Transverse colon (tissue), 4 donors: ENCODE measurements around the gene FAM89B.
A peak's percentile ranks its signal among the peaks of the same experiment; 100 is the strongest.

ENCODE experiments used
- POLR2AphosphoS5 ChIP-seq, 3 donors: sonication (generic); formaldehyde crosslinking; IDR thresholded peaks; one replicate each; pipeline ENCODE4 v1.6.1; 2016; ENCODE audit warnings: antibody characterized with exemption in 3 of 3
- TF ChIP-seq, protein P1 (sequence below), 5 experiments: fragments of 200-600 bp in 3 of 5; fragments of 450-650 bp in 2 of 5; sonication (generic) in 3 of 5; IDR thresholded peaks; 1 replicate in 2 of 5; 2 replicates in 3 of 5; pipeline ENCODE4 v1.5.1; 2016 to 2017; ENCODE audit warnings: antibody characterized with exemption in 5 of 5, inconsistent platforms in 3 of 5, mild to moderate bottlenecking in 2 of 5, moderate library complexity in 1 of 5

GRCh38 chr11:65571940-65572339, 398 bp upstream of the FAM89B start:
- TF ChIP-seq, protein P1, sequence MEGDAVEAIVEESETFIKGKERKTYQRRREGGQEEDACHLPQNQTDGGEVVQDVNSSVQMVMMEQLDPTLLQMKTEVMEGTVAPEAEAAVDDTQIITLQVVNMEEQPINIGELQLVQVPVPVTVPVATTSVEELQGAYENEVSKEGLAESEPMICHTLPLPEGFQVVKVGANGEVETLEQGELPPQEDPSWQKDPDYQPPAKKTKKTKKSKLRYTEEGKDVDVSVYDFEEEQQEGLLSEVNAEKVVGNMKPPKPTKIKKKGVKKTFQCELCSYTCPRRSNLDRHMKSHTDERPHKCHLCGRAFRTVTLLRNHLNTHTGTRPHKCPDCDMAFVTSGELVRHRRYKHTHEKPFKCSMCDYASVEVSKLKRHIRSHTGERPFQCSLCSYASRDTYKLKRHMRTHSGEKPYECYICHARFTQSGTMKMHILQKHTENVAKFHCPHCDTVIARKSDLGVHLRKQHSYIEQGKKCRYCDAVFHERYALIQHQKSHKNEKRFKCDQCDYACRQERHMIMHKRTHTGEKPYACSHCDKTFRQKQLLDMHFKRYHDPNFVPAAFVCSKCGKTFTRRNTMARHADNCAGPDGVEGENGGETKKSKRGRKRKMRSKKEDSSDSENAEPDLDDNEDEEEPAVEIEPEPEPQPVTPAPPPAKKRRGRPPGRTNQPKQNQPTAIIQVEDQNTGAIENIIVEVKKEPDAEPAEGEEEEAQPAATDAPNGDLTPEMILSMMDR (IDR thresholded peaks at IDR 0.05), result peak; percentile 17 to 31 (median 28)
- no peak for TF ChIP-seq POLR2AphosphoS5 (IDR thresholded peaks at IDR 0.05)
